ENCODE results near the gene CCDC24.

Gene CCDC24

GRCh38 chr1:43947874-43948437 is 43.4 kb upstream of the CCDC24 start:
- DNase-seq (ENCODE audit: low read depth), result no peak
- peak overlapping the region; percentile 96 for H3K4me3 ChIP-seq (ENCODE audit: low read depth, low read length)
- TF ChIP-seq, protein P1, sequence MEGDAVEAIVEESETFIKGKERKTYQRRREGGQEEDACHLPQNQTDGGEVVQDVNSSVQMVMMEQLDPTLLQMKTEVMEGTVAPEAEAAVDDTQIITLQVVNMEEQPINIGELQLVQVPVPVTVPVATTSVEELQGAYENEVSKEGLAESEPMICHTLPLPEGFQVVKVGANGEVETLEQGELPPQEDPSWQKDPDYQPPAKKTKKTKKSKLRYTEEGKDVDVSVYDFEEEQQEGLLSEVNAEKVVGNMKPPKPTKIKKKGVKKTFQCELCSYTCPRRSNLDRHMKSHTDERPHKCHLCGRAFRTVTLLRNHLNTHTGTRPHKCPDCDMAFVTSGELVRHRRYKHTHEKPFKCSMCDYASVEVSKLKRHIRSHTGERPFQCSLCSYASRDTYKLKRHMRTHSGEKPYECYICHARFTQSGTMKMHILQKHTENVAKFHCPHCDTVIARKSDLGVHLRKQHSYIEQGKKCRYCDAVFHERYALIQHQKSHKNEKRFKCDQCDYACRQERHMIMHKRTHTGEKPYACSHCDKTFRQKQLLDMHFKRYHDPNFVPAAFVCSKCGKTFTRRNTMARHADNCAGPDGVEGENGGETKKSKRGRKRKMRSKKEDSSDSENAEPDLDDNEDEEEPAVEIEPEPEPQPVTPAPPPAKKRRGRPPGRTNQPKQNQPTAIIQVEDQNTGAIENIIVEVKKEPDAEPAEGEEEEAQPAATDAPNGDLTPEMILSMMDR (IDR thresholded peaks at IDR 0.05; ENCODE audit: insufficient read depth, low read depth, low read length, missing control alignments), result no peak

DNA sequence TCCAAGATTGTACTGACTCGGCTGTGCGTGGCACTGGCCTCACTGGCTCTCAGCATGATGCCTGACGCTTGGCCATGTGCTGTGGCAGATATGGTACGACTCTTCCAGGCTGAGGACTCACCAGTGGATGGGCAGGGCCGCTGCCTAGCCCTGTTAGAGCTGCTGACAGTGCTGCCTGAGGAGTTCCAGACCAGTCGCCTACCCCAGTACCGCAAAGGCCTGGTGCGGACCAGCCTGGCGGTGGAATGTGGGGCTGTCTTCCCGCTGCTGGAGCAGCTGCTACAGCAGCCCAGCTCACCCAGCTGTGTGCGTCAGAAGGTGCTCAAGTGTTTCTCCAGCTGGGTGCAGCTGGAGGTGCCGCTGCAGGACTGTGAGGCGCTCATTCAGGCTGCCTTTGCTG is 41.7 kb upstream of the CCDC24 start:
- no peak overlapping the region for H3K4me3 ChIP-seq (ENCODE audit: low read depth, low read length)
- TF ChIP-seq, protein P1 (IDR thresholded peaks at IDR 0.05; ENCODE audit: insufficient read depth, low read depth, low read length, missing control alignments), result no peak
- DNase-seq (ENCODE audit: low read depth), result no peak

- DNase-seq (ENCODE audit: low read depth), result no peak
- TF ChIP-seq, protein P1 (IDR thresholded peaks at IDR 0.05; ENCODE audit: insufficient read depth, low read depth, low read length, missing control alignments), result no peak
- H3K4me3 ChIP-seq (ENCODE audit: low read depth, low read length), result no peak overlapping the region
Measured at GRCh38 chr1:43951021-43951985, 40.1 kb upstream of the CCDC24 start.

GRCh38 chr1:43952731-43953346 is 38.6 kb upstream of the CCDC24 start:
- H3K4me3 ChIP-seq (ENCODE audit: low read depth, low read length), result no peak overlapping the region
- DNase-seq (ENCODE audit: low read depth), result no peak
- TF ChIP-seq, protein P1 (IDR thresholded peaks at IDR 0.05; ENCODE audit: insufficient read depth, low read depth, low read length, missing control alignments), result no peak

DNA sequence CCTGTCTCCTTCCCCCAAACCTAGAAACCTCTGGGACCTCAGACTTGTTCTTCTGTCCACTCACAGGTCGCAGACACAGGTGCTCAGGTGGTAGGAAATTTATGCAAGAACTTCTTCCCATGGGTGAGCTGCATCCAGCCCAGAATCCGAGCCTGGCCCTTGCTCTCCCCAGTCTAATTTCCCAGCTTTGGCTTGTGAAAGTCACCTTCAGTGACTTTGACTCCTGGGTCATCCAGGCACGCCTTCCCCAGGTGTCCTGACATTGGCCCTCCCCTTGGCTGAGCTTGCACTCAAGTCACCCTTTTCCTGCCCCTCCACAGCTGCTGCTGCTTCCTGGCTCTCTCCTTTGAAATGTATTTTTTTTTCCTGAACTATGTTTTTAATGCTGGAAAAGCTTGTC is 38.0 kb upstream of the CCDC24 start:
- TF ChIP-seq, protein P1 (IDR thresholded peaks at IDR 0.05; ENCODE audit: insufficient read depth, low read depth, low read length, missing control alignments), result no peak
- no peak overlapping the region for H3K4me3 ChIP-seq (ENCODE audit: low read depth, low read length)
- no peak for DNase-seq (ENCODE audit: low read depth)

DNA sequence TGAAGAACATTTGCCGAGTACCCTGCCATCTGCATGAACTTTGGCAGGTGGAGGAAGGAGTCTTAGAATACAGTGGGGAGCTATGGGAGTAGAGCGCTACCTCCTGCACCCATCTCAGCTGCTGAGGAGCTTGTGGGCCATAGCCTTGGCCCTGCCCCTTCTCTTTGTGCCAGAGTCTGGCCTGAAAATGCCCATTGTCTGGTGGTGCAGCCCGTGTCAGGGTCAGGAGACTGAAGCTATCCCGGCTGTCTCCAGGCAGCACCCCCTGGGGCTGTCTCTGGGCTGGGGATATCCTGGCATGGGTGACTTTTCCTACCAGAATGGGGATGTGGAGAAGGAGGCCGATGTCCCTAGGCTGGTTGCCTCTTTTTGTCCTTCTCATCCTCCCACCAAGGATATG is 37.4 kb upstream of the CCDC24 start:
- TF ChIP-seq, protein P1 (IDR thresholded peaks at IDR 0.05; ENCODE audit: insufficient read depth, low read depth, low read length, missing control alignments), result no peak
- no peak overlapping the region for H3K4me3 ChIP-seq (ENCODE audit: low read depth, low read length)

More for the DNA sequence above, 37.4 kb upstream of the CCDC24 start:
- DNase-seq (ENCODE audit: low read depth), result no peak
